ENCODE data around the gene RAB39A. TPM values are rescaled to one million over a fixed set of nuclear protein-coding genes. Genes with fewer than 3 reads are reported as not detected.
"Not testable (repeated sequence)": the region's sequence is repeated elsewhere in the genome, so short reads cannot be mapped to it uniquely, and the experiment has no call there.

Gene RAB39A, protein sequence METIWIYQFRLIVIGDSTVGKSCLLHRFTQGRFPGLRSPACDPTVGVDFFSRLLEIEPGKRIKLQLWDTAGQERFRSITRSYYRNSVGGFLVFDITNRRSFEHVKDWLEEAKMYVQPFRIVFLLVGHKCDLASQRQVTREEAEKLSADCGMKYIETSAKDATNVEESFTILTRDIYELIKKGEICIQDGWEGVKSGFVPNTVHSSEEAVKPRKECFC
- total RNA-seq = 0.12 TPM in 1 of 2 replicates, not detected in the other

DNA sequence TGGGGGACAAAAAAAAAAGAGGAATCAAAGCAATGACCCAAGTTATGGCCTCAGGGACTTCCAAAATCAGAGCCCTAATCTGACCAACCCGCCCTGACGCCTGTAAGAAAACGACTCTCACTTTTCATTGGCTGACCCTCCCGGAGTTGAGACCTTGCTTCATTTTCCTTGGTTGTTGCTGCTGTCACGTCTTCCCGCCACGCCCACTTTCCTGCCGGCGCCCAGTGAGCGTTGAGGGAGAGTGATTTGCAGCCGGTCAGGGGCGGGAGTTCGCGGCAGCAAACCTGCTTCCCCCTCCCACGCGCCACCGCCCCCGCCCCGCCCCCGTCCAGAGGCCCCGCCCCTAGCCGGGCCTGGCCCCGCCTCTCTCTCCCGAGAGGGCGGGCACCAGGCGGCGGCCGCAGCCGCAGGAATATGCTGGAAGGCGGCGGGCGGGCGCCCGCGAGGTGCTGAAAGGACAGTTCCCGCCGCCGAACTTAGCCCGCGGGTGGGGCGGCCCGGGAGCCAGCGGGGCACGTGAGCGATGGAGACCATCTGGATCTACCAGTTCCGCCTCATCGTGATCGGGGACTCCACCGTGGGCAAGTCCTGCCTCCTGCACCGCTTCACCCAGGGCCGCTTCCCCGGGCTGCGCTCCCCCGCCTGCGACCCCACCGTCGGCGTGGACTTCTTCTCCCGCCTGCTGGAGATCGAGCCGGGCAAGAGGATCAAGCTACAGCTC lies at the start of gene RAB39A:
TSS of gene RAB39A (plus strand) at position 403 of the 721 bp plus-strand sequence. CDS start at position 524, 121 bp downstream.
- intact Hi-C loops (cut with micrococcal nuclease) = loop anchor here (1.0 to 5.0 kb wide), 9 partner anchors 69 to 720 kb away; partner anchors contain the start of genes ACAT1, ALKBH8, ATM and C11orf65

DNA sequence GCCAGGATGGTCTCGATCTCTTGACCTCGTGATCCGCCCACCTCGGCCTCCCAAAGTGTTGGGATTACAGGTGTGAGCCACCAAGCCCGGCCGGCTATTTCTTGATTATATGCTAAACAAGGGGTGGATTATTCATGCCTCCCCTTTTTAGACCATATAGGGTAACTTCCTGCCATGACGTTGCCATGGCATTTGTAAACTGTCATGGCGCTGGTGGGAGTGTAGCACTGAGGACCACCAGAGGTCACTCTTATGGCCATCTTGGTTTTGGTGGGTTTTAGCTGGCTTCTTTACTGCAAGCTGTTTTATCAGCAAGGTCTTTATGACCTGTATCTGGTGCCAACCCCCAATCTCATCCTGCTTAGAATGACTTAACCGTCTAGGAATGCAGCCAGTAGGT lies 46.8 kb upstream of the RAB39A start:
- intact Hi-C loops (cut with micrococcal nuclease) = not testable (repeated sequence)

DNA sequence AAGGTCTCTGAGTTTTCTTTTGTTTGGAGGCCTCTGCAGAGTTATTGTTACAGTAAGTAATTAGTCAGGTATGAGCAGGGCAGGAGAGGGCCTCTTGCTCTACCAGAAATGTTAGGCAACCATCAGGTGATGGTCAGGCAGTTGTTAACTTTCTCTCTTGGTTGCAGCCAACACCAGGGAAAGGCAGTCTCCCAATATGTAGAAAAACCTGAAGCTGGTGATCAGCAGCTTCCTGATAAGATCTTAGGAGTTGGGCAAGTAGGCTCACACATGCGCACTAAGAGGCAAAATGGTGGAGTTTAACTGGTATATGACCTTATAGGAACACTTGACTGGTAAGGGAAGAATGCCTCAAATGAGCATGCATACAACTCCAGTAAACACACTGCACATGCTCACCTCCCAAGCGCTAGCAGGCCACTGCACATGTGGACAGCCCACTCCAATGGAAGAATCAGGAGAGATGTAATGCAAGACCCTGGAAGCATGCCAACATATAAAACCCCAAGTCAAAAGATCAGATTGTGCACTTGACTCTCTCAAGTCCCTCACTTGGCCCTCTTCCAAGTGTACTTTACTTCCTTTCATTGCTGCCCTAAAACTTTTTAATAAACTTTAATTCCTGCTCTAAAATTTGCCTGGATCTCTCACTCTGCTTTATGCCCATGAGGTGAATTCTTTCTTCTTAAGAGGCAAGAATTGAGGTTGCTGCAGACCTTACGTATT lies 46.0 kb upstream of the RAB39A start:
- intact Hi-C loops (cut with micrococcal nuclease) = no loop called here

DNA sequence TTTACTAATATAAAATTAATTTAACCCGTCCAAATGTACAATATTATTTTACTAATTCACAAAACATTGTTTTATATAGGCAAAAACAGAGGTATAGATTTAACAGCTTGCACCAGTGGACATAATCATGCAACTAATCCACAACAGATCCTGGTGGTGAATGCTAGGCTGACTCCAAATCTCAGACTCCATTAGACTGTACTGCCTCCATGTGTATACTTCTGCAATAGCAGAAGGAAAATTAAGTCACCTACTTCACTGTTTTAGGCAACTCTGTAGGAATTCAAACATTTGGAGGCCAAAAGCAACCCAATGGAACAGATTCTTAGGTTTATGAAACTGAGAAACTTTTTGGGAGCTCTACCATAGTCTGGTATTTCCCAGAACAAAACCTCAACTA lies 30.0 kb upstream of the RAB39A start:
- intact Hi-C loops (cut with micrococcal nuclease) = loop anchor here (1.0 kb wide), 3 partner anchors 157 to 349 kb away; no protein-coding TSS in a partner anchor

DNA sequence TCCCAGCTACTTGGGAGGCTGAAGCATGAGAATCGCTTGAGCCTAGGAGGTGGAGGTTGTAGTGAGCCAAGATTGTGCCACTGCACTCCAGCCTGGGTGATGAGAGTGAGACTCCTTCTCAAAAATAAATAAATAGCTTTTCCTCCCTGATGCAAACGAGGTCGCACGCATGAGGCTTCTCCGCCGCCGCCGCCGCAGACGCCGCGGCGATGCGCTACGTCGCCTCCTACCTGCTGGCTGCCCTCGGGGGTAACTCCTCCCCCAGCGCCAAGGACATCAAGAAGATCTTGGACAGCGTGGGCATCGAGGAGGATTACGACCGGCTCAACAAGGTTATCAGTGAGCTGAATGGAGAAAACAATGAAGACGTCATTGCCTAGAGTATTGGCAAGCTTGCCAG lies 20.0 kb upstream of the RAB39A start:
- intact Hi-C loops (cut with micrococcal nuclease) = no loop called here

DNA sequence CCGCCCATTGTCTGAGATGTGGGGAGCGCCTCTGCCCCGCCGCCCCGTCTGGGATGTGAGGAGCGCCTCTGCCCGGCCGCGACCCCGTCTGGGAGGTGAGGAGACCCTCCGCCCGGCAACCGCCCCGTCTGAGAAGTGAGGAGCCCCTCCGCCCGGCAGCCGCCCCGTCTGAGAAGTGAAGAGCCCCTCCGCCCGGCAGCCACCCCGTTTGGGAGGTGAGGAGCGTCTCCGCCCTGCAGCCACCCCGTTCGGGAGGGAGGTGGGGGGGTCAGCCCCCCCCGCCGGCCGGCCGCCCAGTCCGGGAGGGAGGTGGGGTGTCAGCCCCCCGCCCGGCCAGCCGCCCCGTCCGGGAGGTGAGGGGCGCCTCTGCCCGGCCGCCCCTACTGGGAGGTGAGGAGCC lies 15.8 kb upstream of the RAB39A start:
- intact Hi-C loops (cut with micrococcal nuclease) = not testable (repeated sequence)

DNA sequence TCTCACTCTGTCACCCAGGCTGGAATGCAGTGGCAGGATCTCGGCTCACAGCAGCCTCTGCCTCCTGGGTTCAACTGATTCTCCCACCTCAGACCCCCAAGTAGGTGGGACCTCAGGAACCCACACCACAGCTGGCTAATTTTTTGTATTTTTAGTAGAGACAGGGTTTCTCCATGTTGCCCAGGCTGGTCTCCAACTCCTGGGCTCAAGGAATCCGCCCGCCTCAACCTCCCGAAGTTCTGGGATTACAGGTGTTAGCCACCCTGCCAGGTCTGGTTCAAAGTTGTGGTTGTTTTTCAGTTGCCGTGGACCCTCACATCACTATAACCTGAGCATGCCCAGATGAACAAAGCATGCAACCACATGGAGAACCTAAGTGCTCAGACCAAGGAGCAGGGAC lies 13.0 kb upstream of the RAB39A start:
- intact Hi-C loops (cut with micrococcal nuclease) = no loop called here

DNA sequence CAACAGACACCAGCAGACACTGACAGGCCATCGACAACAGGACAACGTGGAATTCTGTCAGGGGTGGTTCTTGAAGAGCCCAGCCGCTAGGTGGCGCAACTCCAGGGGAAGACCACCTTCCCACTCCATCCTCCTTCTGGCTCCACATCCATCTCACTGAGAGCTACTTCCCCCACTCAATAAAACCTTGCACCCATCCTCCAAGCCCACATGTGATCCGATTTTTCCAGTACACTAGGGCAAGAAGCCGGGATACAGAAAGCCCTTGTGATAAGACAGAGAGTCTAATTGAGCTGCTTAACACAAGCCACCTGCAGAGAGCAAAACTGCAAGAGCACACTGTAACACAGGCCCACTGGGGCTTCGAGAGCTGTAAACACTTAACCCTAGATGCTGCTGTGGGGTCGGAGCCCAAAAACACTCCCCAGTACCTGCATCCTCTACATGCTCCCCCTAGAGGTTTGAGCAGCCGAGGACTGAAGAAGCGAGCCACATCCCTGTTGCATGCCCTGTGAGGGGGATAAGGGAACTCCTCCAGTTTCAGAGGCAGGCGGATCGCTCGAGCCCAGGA lies 11.5 kb upstream of the RAB39A start:
- intact Hi-C loops (cut with micrococcal nuclease) = no loop called here

DNA sequence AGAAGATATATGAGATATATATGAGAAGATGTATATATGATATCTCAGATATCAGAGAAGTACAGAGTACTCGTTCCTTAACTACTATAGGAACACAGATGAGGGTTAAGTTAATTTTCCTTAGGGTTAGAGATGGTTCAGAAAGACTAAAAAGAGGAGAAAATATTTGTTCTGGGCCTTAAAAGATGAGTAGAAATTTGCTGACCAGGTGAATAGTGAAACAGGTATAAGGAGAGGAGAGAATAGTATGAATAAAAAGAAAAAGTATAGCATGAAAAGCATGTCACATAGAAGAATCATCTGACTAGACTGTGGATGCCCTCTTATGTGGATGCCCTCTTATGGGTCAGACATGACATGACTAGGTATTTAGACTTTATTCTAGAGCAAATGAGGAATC lies 6.3 kb upstream of the RAB39A start:
- intact Hi-C loops (cut with micrococcal nuclease) = no loop called here

DNA sequence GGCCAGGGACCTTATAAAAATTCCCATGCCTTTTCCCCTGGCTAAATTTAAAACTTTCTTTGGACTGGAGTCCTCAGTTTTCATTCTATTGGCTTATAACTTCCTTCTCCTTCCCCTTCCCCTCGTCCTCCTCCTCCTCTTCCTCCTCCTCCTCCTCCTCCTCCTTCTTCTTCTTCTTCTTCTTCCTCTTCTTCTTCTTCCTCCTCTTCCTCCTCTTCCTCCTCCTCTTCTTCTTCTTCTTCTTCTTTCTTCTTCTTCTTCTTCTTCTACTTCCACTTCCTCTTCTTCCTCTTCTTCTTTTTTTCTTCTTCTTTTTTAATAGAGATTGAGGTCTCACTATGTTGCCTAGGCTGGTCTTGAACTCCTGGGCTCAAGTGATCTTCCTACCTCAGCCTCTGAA lies 4.7 kb upstream of the RAB39A start:
- intact Hi-C loops (cut with micrococcal nuclease) = not testable (repeated sequence)

DNA sequence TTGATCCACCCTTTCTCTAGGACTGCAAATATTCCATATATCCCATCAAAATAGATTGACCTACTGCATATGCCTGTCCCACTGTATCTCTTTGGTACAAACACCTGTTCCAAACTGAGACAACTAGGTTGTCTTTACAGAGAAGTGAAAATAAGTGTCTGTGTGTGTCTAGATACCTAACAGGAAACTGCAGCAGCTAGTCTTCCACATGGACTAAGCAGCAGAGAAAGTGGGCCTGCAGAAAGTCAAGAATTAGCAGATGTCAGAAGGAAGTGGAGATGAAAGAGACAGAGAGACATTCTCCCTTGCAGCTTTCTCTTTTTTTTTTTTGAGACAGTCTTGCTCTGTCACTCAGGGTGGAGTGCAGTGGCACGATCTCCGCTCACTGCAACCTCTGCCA lies 3.9 kb upstream of the RAB39A start:
- intact Hi-C loops (cut with micrococcal nuclease) = no loop called here

DNA sequence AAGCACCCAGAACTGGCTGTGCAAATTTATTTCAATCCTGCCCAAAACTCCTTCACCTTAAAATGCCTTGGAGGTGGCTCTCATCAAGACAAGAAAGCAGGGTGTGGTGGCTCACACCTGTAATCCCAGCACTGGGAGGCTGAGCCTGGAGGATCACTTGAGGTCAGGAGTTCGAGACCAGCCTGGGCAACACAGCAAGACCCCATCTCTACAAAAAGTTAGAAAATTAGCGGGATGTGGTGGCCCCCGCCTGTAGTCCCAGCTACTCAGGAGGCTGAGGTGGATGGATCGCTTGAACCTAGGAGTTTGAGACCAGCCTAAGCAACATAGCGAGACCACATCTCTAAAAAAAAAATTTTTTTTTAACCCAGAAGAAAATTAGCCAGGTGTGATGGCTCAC lies 689 bp upstream of the RAB39A start:
- intact Hi-C loops (cut with micrococcal nuclease) = loop anchor here (5.0 kb wide), 3 partner anchors 195 to 360 kb away; partner anchors contain the start of genes ACAT1, ALKBH8, ATM and NPAT

DNA sequence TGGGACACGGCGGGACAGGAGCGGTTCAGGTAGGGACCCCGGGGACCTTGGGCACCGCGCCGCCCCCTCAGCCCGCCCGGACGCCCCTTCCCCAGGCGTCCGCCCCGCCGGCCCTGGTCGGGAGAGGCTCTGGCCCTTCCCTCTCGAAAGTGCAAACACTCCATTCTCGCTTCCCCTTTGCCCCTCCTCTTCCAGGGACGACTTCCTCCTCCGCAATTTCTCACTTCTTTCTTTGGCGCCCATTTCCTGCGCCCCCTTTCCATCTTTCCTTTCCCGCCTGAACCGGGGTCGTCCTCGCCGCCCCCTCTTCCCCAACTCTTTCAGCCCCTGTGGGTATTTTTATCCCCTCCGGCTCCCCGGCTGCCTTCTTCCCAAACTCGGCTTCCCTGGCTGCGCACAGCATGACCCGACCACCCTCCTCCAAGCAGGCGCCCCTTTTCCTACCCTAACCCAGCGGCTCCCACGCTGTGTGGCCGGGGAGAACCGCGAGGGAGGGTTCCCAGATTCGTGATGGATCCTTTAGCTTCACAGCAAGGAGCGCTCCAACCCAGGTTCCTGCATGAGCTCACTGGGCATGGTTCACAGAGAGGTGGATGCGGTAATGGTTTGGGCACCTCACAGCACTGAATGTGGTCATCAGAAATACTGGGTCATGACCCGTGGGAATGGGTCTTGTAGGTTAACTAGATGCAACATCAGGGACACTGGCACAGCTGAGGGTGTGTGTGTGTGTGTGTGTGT lies 689 bp downstream of the RAB39A start:
- intact Hi-C loops (cut with micrococcal nuclease) = loop anchor here (1.0 to 5.0 kb wide), 9 partner anchors 70 to 719 kb away; partner anchors contain the start of genes ACAT1, ALKBH8, ATM and C11orf65

DNA sequence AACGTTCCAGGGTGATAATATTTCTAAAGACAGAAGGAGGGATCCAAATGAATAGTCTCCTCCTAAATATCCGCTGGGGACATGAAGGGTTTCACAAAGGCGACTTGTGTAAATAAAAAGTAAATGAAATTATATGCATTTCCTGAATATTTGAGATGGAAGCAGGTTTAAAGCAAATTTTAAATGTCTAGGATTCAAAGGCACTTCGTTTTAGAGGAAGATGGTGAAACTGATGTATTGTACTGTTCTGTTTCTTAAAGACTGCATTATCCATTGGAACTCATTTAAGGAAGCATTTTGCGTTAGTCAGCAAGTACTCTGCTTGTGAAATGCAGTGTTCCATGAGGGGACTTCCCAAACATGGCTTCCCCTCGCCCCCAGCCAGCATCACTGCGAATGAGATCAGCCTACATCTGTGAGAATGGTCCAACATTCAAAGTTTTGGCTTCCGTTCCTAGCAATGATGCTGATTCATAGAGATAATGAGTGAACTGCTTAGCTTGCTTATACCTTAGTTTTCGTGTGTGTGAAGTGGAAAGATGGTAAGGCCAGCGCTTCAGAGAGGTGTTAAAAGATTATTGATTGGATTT lies 1.5 kb downstream of the RAB39A start:
- intact Hi-C loops (cut with micrococcal nuclease) = loop anchor here (5.0 kb wide), 3 partner anchors 193 to 362 kb away; partner anchors contain the start of genes ACAT1, ALKBH8, ATM and NPAT

DNA sequence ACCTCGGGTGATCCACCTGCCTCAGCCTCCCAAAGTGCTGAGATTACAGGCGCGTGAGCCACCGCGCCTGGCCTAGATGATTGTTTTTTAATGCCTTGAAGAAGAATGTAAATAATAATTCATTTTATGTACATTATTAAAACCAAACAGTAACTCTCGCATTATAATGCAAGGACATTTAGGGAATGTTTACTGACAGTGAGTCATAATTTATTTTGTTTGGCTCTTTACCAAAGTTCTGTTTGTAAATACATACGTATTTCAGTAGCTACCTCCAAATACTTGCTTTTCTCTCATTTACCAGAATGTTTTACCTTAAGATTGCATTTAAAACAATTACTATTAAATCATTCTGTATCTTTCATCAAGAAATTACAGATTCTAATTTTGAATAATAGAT lies 3.0 kb downstream of the RAB39A start:
- intact Hi-C loops (cut with micrococcal nuclease) = no loop called here

DNA sequence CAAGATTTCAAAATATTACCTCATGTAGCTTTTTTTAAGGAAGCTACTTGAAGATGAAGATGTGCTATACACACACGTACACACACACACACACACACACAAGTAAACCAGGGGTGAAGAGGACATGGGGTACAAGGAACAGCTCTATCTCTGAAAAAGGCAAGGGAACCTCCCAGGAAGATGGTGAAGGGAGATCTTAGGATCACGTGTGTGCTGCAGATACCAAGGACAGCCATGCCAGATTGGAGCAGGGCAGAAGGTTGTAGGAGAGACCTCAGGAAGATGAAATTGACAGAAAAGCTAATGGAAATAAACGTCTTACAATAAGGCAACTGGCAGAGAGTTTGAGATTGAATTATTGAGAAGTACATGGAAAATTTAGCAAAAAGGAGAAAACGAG lies 19.7 kb downstream of the RAB39A start:
- intact Hi-C loops (cut with micrococcal nuclease) = no loop called here

DNA sequence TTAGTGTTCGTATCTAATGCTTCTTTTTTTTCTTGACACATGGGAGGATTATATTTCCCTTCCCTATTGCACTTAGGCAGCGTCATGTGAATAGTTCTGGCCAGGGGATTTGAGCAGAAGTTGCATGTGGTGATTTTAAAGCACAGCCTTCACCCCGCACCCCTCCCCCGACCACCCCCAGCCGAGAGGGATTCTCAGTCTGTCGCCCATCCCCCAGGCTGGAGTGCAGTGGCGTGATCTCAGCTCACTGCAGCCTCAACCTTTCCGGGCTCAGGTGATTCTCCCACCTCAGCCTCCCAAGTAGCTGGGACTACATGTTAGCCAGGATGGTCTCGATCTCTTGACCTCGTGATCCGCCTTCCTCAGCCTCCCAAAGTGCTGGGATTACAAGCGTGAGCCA lies 20.1 kb downstream of the RAB39A start:
- intact Hi-C loops (cut with micrococcal nuclease) = not testable (repeated sequence)

DNA sequence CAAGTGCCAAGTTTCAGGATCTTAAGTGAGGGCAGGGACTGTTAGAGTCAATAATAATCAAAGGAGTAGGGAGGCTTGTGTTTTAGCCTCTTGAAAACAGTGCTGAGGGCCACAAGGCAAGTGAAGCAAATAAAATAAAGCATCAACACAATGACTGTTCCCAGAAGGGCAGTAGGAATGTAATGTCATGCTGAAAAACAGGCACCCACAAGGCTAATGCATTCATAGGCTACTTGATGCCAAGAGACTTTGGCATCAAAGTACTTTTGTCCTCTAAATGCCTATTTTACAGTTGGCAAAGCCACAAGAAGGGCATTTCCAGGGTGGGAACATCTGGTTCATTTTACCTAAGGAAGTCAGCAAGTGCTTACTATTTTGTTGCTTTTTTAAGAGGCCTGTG lies 22.9 kb downstream of the RAB39A start:
- intact Hi-C loops (cut with micrococcal nuclease) = no loop called here

DNA sequence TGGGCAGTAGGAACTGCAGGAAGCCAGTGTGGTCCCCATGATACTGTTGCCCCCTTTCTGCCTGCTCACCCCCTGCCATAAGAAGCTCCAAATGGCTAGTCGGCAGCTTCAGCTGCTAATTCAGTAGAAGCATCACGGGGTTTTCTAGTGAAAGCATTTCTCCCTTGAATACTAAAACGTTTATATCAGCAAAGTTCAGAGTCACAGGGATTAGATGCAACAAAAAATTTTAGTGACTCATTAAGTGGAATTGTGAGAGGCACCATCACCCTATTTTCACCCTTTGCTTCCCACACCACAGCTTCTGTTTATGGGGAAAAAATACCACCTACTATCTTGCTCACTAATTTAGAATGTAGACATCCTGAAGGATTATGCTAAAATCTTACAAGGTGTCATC lies 25.2 kb downstream of the RAB39A start:
- intact Hi-C loops (cut with micrococcal nuclease) = no loop called here

DNA sequence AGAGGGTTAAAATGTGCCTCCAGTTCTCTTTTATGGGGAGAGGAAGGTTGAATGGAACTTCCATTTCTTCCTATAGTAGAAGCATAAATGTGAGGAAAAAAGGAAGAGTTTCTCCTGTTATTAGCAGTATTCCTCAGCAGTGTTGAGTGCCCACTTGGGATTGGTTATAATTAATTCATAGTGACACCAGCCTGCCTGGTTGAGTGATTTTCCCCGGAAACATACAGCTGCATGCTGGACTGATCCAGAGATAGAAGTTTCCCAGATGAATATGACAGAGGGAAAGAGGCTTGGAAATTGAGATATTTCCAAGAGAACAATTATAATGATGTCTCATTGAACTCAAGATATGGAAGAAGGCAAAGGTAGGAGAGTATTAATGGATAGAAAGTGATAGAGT lies 28.3 kb downstream of the RAB39A start:
- intact Hi-C loops (cut with micrococcal nuclease) = no loop called here

Measured in T-helper 1 cell treated with Interleukin-12 subunit alpha and Interleukin-12 subunit beta and Interleukin-4 antibody, amounts not matched to agents 30 ng/mL and 1 ng/mL, for 36 hours (primary cell).